Gastrocnemius medialis (tissue), 4 donors: Measurements from ENCODE around the gene FMN2. TPM values are rescaled to one million over a fixed set of nuclear protein-coding genes. Genes with fewer than 3 reads are reported as not detected.

Experiments used
- ATAC-seq, 2 donors: fragments of 150-250 bp; one replicate each; pipeline ENCODE4 v1.9.1; 2016
- DNase-seq, 2 donors: peaks; one replicate each; pipeline ENCODE4 v3.0.0-alpha.2; 2019
- H3K27ac ChIP-seq, 4 donors: fragments of 200-600 bp; sonication (generic); 1 replicate in 1 of 4; 2 replicates in 3 of 4; pipeline ENCODE4 v1.5.1; 2016 to 2018; ENCODE audit warnings: mild to moderate bottlenecking in 2 of 4, moderate library complexity in 1 of 4
- H3K27me3 ChIP-seq, 3 donors: fragments of 200-600 bp; sonication (generic) in 2 of 3; 1 replicate in 1 of 3; 2 replicates in 2 of 3; pipeline versions ENCODE4 v1.5.1 to v1.6.0; 2016 to 2019; ENCODE audit warnings: mild to moderate bottlenecking in 1 of 3, moderate library complexity in 1 of 3
- H3K36me3 ChIP-seq, 2 donors: fragments of 200-600 bp; sonication (generic) in 1 of 2; one replicate each; pipeline ENCODE4 v1.5.1; 2017 to 2018
- H3K4me1 ChIP-seq, 2 donors: fragments of 200-600 bp; sonication (generic) in 1 of 2; one replicate each; pipeline ENCODE4 v1.5.1; 2016 to 2017; ENCODE audit warnings: mild to moderate bottlenecking in 2 of 2
- H3K4me3 ChIP-seq, 4 donors: fragments of 200-600 bp; sonication (generic) in 3 of 4; 1 replicate in 1 of 4; 2 replicates in 3 of 4; pipeline ENCODE4 v1.5.1; 2016 to 2019; ENCODE audit warnings: mild to moderate bottlenecking in 2 of 4
- H3K9me3 ChIP-seq, 3 donors: fragments of 200-600 bp; sonication (generic) in 2 of 3; 1 replicate in 1 of 3; 2 replicates in 2 of 3; pipeline ENCODE4 v1.5.1; 2016 to 2019
- CTCF ChIP-seq, 5 experiments: fragments of 450-650 bp in 3 of 5; fragments of 200-600 bp in 2 of 5; sonication (generic) in 2 of 5; IDR thresholded peaks in 4 of 5; conservative IDR thresholded peaks in 1 of 5; 1 replicate in 4 of 5; 2 replicates in 1 of 5; pipeline ENCODE4 v1.5.1; 2016 to 2019; ENCODE audit warnings: antibody characterized with exemption in 5 of 5, mild to moderate bottlenecking in 3 of 5, moderate library complexity in 3 of 5
- POLR2A ChIP-seq, 2 donors: fragments of 450-650 bp; IDR thresholded peaks; one replicate each; pipeline ENCODE4 v1.6.1; 2017; ENCODE audit warnings: antibody characterized with exemption in 2 of 2, mild to moderate bottlenecking in 2 of 2, moderate library complexity in 2 of 2
- in situ Hi-C, 4 donors: fragments of 200-750 bp; cut with MboI; loops; one replicate each; pipeline versions ENCODE4 v1.15.0 to v1.8.0; 2017; ENCODE audit warnings: low sequenced_read_pairs in 4 of 4
- intact Hi-C: fragments of 100-400 bp; cut with DNase I; formaldehyde crosslinking; loops from one replicate; pipeline ENCODE4 v1.15.1; 2023; ENCODE audit warnings: low total_unique reads
- total RNA-seq, 4 donors: library from RNA; depleted of rRNA; stranded (reverse); fragments of >200 nt; gene quantifications; one replicate each; pipeline versions ENCODE4 v1.1.0 to v1.2.3, GENCODE V29; 2016

The FMN2 gene
- total RNA-seq, 4 donors from 2014 or later: 0.51 TPM; not detected in 3

DNA sequence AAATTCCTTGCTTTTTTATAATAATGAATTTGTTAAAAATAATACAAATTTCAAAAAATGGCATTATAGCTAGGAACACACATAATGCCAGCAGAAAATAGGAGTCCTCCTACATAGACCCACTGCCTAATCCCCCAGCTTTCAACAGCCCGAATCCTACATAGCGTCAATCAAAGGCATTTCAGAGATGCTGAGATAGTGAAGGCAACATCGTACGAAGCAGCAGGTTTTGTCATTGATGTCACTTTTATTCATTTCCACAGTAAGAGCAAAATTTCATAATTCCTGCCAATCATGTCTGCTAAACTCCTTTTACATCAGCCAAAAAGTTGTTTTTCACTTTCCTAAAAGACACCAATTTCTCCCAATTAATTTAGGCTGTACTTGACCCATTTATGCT, 426.2 kb downstream of the FMN2 start:
- DNase-seq (no peak), ATAC-seq (no peak)
- no peaks in the 10 kb centered on the region for H3K27me3 ChIP-seq
- in situ Hi-C loops: no loop called here
- no peaks in the 10 kb centered on the region for H3K4me1 ChIP-seq
- H3K4me3 ChIP-seq: no peak overlapping the region
- TF ChIP-seq CTCF (IDR thresholded peaks at IDR 0.05 in 4 of 5, conservative IDR thresholded peaks at IDR 0.05 in 1 of 5) (no peak), POLR2A (IDR thresholded peaks at IDR 0.05) (no peak)
- no peaks in the 10 kb centered on the region for H3K36me3 ChIP-seq
- H3K9me3 ChIP-seq: no peaks in the 10 kb centered on the region
- intact Hi-C loops: no loop called here
- no peak overlapping the region for H3K27ac ChIP-seq

DNA sequence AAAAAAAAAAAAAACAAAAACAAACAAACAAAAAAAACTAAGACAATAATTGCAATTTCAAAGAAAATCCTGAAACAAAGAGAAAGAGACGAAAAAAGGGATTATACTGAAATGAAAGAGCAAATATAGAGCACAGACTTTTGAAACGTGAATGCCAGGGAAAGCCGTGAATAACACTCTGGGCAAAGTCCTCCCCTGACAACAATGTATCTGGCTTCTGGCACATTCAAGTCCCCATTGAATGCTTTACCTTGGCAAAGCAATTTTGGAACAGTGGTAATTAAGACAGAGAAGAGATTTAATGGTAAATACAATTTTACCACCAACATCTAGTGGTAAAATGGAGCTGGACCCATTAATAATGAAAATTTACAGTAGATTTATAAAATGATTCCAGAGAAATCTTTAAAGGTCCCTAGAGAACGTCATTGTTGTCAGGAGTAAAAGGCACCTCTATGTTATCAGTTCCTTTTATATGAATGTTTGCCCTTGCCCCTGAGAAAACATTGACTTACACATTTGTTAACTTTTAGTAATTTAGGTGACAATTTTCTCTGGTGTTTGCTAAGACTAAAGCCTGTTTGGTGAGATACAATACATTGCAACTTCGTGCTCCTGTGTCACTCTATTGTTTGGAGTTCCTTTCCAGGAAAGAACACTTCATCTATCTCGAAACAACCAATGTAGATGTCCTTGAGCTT, 430.6 kb downstream of the FMN2 start:
- ATAC-seq: no peak
- H3K27me3 ChIP-seq: no peaks in the 10 kb centered on the region
- H3K4me3 ChIP-seq: no peak overlapping the region
- H3K4me1 ChIP-seq: no peaks in the 10 kb centered on the region
- TF ChIP-seq POLR2A (IDR thresholded peaks at IDR 0.05) (no peak), CTCF (IDR thresholded peaks at IDR 0.05 in 4 of 5, conservative IDR thresholded peaks at IDR 0.05 in 1 of 5) (no peak)
- H3K36me3 ChIP-seq: no peaks in the 10 kb centered on the region
- in situ Hi-C loops: no loop called here
- DNase-seq: no peak
- no peak overlapping the region for H3K27ac ChIP-seq
- intact Hi-C loops: no loop called here
- H3K9me3 ChIP-seq: no peaks in the 10 kb centered on the region

GRCh38 chr1:240524356-240525069, 432.8 kb downstream of the FMN2 start:
- intact Hi-C loops: no loop called here
- TF ChIP-seq POLR2A (IDR thresholded peaks at IDR 0.05): no peak
- TF ChIP-seq CTCF (IDR thresholded peaks at IDR 0.05 in 4 of 5, conservative IDR thresholded peaks at IDR 0.05 in 1 of 5): no peak
- no peak overlapping the region for H3K4me3 ChIP-seq
- in situ Hi-C loops: no loop called here
- H3K27ac ChIP-seq: peak overlapping the region in 1 of 4 donors; percentile 18
- ATAC-seq: no peak
- DNase-seq: no peak
- no peaks in the 10 kb centered on the region for H3K36me3 ChIP-seq
- no peaks in the 10 kb centered on the region for H3K4me1 ChIP-seq
- no peaks in the 10 kb centered on the region for H3K9me3 ChIP-seq
- no peaks in the 10 kb centered on the region for H3K27me3 ChIP-seq
